ENCODE measurements around the gene FNDC11. TPM values are rescaled to one million over a fixed set of nuclear protein-coding genes. Genes with fewer than 3 reads are reported as not detected.

Gene FNDC11
- total RNA-seq, 6 experiments from 2014 or later: not detected

DNA sequence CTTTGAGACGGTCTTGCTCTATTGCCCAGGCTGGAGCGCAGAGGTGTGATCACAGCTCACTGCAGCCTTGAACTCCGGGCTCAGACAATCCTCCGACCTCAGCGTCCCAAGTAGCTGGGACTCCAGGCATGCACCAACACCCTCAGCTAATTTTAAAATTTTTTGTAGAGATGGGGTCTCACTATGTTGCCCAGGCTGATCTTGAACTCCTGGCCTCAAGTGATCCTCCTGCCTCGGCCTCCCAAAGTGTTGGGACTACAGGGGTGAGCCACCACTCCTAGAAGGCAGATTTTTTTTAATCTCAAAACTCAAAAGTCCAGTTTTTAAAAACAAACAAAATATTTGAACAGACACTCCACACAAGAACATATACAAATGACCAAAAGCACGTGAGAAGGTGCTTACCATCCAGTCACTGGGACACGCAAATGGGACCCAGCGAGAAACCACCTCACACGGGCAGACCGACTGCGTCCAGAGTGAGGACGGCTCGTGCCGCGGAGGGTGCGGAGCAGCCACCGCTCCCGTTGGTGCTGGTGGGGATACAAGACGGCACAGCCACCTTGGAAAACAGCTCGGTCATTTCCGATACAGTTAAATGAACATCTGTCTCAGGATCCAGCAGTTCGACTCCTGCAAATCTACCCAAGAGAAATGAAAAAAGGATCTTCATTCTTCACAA is 28.6 kb downstream of the FNDC11 start:
- Histone ChIP-seq H3K9me3 (no peaks in the 10 kb centered on the region), H3K4me1 (no peaks in the 10 kb centered on the region), H3K4me3 (no peak overlapping the region), H3K27me3 (no peaks in the 10 kb centered on the region), H3K36me3 (no peaks in the 10 kb centered on the region), H3K27ac (no peak overlapping the region)
- no peak for DNase-seq
- TF ChIP-seq, protein P1, sequence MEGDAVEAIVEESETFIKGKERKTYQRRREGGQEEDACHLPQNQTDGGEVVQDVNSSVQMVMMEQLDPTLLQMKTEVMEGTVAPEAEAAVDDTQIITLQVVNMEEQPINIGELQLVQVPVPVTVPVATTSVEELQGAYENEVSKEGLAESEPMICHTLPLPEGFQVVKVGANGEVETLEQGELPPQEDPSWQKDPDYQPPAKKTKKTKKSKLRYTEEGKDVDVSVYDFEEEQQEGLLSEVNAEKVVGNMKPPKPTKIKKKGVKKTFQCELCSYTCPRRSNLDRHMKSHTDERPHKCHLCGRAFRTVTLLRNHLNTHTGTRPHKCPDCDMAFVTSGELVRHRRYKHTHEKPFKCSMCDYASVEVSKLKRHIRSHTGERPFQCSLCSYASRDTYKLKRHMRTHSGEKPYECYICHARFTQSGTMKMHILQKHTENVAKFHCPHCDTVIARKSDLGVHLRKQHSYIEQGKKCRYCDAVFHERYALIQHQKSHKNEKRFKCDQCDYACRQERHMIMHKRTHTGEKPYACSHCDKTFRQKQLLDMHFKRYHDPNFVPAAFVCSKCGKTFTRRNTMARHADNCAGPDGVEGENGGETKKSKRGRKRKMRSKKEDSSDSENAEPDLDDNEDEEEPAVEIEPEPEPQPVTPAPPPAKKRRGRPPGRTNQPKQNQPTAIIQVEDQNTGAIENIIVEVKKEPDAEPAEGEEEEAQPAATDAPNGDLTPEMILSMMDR (IDR thresholded peaks at IDR 0.05): no peak
- no peak for TF ChIP-seq POLR2A (IDR thresholded peaks at IDR 0.05)
- WGBS (ENCODE audit: insufficient coverage, low coverage, low lambda C conversion rate, missing lambda C conversion rate): 76% methylated on average over 12 of the region's 23 CpGs
- no peak for ATAC-seq
- intact Hi-C loops (cut with DNase I): no loop called here

DNA sequence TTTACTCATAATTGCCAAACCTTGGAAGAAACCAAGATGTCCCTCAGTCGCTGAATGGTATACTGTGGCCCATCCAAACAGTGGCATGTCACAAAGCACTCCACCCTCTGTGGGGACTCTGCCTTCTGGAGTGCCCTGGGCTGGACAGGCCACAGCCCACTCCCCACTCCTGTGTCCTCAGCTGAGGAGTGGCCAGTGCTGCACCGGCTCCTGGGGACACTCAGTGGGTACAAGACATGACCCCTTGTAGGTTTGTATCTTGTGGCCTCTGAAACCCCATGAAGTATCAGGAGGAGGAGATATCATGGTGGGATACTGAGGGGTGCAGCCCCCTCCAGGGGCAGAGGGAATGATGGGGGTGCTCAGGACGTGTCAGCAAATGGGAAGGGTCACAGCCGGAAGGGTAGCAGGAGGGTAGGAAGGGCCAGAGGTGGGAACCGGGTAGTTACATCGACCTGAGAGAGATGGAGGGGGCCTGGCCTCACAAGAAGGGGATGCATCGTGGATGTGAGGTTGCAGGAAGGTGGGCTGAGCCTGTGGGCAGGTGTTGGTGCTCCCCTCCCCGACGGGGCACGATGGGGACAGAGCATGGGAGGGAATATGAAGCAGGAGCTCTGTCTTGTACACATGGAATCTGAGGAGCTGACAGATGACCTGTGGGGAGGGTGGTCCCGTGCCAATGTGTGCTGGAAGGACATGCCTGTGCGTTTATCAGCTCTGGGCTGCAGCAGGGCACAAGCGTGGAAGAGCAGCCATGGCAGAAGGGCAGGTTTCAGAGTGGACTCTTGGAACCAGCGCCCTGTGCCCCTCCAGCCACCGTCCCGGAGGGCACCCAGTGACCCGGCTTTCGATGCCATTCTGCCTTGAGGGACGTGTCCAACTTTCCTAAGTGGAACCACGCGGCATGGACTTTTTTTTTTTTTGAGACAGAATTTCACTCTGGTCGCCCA is 31.9 kb downstream of the FNDC11 start:
- Histone ChIP-seq H3K9me3 (no peaks in the 10 kb centered on the region), H3K36me3 (peaks cover 0 to 9% (median 3%) of the 10 kb centered on the region in 4 donors), H3K27ac (no peak overlapping the region), H3K4me3 (no peak overlapping the region), H3K4me1 (no peaks in the 10 kb centered on the region), H3K27me3 (no peaks in the 10 kb centered on the region)
- no peak for ATAC-seq
- intact Hi-C loops (cut with DNase I): no loop called here
- TF ChIP-seq, protein P1 (IDR thresholded peaks at IDR 0.05): no peak
- no peak for TF ChIP-seq POLR2A (IDR thresholded peaks at IDR 0.05)
- WGBS (ENCODE audit: insufficient coverage, low coverage, low lambda C conversion rate, missing lambda C conversion rate): 63% methylated on average over 11 of the region's 22 CpGs
- peak in 1 of 3 donors; percentile 45 for DNase-seq

DNA sequence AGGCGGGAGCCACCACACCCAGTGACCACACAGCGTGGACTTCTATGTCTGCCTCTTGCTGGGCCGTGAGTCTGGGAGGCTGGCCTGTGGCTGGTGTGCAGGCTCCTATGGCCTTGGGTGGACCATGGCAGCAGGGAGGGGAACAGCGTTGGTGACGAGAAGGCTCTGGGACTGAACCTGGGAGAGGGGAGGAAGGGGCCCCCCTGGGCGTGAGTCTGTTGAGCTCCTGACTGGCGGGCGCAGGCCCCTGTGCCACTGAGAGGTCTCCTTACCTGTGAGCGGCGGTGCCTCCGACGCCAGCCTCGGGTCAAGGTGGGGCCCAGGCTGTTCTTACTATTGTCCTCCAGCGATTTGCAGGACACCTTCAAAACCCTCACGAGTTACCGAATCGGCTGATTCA is 32.8 kb downstream of the FNDC11 start:
- peak in 1 of 3 donors; percentile 11 for DNase-seq
- no peaks in the 10 kb centered on the region for H3K4me1 ChIP-seq
- WGBS (ENCODE audit: insufficient coverage, low coverage, low lambda C conversion rate, missing lambda C conversion rate): no CpG with 5 or more reads among the region's 17 CpGs

DNA sequence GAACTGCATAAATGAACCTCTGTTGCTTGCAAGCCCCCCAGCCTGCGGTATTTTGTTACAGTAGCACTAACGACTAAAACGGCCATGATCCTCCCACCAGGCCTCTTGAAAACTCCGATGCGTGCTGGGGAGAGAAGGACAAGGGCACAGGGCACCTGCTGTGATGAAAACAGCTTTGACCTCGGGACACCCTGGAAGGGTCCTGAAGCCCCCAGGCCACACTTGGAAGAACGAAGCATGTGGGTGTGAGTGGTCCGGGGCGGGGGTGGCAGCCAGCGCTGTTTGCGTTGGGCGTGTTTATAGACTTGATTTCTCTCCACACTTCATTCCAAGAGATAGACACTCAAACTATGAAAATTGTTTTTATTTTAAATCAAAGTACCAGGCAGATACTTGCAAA is 33.3 kb downstream of the FNDC11 start:
- H3K36me3 ChIP-seq: peaks cover 0 to 20% (median 4%) of the 10 kb centered on the region in 4 donors
- 96% methylated on average over 11 of the region's 12 CpGs for WGBS (ENCODE audit: insufficient coverage, low coverage, low lambda C conversion rate, missing lambda C conversion rate)
- TF ChIP-seq, protein P1 (IDR thresholded peaks at IDR 0.05): no peak
- TF ChIP-seq POLR2A (IDR thresholded peaks at IDR 0.05): no peak
- no peaks in the 10 kb centered on the region for H3K4me1 ChIP-seq
- no peak overlapping the region for H3K27ac ChIP-seq
- H3K27me3 ChIP-seq: no peaks in the 10 kb centered on the region
- no peak overlapping the region for H3K4me3 ChIP-seq
- intact Hi-C loops (cut with DNase I): no loop called here
- H3K9me3 ChIP-seq: no peaks in the 10 kb centered on the region
- DNase-seq (peak in 1 of 3 donors; percentile 9), ATAC-seq (no peak)

More for the DNA sequence above, 32.8 kb downstream of the FNDC11 start:
- Histone ChIP-seq H3K9me3 (no peaks in the 10 kb centered on the region), H3K4me3 (no peak overlapping the region), H3K36me3 (peaks cover 0 to 15% (median 3%) of the 10 kb centered on the region in 4 donors), H3K27ac (no peak overlapping the region), H3K27me3 (no peaks in the 10 kb centered on the region)
- TF ChIP-seq, protein P1 (IDR thresholded peaks at IDR 0.05): no peak
- TF ChIP-seq POLR2A (IDR thresholded peaks at IDR 0.05): no peak
- no peak for ATAC-seq
- intact Hi-C loops (cut with DNase I): no loop called here
